ENCODE data around the gene RCBTB2.

Gene RCBTB2

GRCh38 chr13:48515732-48516131 is 17.1 kb downstream of the RCBTB2 start:
- TF ChIP-seq CSDC2 (CRISPR knock-in tag; IDR thresholded peaks at IDR 0.05) (no peak), BACH2 (CRISPR knock-in tag; IDR thresholded peaks at IDR 0.05; ENCODE audit: borderline replicate concordance) (no peak), ZNF70 (CRISPR knock-in tag; IDR thresholded peaks at IDR 0.05) (no peak), OSR1 (CRISPR knock-in tag; IDR thresholded peaks at IDR 0.05) (no peak), ZC3H10 (CRISPR knock-in tag; IDR thresholded peaks at IDR 0.05) (no peak), ESRRG (CRISPR knock-in tag; IDR thresholded peaks at IDR 0.05) (no peak), ZFP3 (CRISPR knock-in tag; IDR thresholded peaks at IDR 0.05) (no peak), CREB5 (CRISPR knock-in tag; IDR thresholded peaks at IDR 0.05; ENCODE audit: low read depth) (no peak)
- TF ChIP-seq, protein P1, sequence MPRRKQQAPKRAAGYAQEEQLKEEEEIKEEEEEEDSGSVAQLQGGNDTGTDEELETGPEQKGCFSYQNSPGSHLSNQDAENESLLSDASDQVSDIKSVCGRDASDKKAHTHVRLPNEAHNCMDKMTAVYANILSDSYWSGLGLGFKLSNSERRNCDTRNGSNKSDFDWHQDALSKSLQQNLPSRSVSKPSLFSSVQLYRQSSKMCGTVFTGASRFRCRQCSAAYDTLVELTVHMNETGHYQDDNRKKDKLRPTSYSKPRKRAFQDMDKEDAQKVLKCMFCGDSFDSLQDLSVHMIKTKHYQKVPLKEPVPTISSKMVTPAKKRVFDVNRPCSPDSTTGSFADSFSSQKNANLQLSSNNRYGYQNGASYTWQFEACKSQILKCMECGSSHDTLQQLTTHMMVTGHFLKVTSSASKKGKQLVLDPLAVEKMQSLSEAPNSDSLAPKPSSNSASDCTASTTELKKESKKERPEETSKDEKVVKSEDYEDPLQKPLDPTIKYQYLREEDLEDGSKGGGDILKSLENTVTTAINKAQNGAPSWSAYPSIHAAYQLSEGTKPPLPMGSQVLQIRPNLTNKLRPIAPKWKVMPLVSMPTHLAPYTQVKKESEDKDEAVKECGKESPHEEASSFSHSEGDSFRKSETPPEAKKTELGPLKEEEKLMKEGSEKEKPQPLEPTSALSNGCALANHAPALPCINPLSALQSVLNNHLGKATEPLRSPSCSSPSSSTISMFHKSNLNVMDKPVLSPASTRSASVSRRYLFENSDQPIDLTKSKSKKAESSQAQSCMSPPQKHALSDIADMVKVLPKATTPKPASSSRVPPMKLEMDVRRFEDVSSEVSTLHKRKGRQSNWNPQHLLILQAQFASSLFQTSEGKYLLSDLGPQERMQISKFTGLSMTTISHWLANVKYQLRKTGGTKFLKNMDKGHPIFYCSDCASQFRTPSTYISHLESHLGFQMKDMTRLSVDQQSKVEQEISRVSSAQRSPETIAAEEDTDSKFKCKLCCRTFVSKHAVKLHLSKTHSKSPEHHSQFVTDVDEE (CRISPR knock-in tag; IDR thresholded peaks at IDR 0.05): no peak
- ATAC-seq: no peak

GRCh38 chr13:48514793-48515192 is 18.1 kb downstream of the RCBTB2 start:
- TF ChIP-seq RARB (CRISPR knock-in tag; IDR thresholded peaks at IDR 0.05): no peak
- TF ChIP-seq, protein P1 (CRISPR knock-in tag; IDR thresholded peaks at IDR 0.05): no peak
- no peak for TF ChIP-seq OSR1 (CRISPR knock-in tag; IDR thresholded peaks at IDR 0.05)
- TF ChIP-seq ZFP30 (CRISPR knock-in tag; IDR thresholded peaks at IDR 0.05): no peak
- TF ChIP-seq GLIS3 (CRISPR knock-in tag; IDR thresholded peaks at IDR 0.05): no peak
- TF ChIP-seq BACH2 (CRISPR knock-in tag; IDR thresholded peaks at IDR 0.05; ENCODE audit: borderline replicate concordance): no peak
- no peak for TF ChIP-seq ESRRG (CRISPR knock-in tag; IDR thresholded peaks at IDR 0.05)
- no peak for TF ChIP-seq PPARA (CRISPR knock-in tag; IDR thresholded peaks at IDR 0.05; ENCODE audit: borderline replicate concordance)
- TF ChIP-seq ZC3H10 (CRISPR knock-in tag; IDR thresholded peaks at IDR 0.05): no peak
- no peak for TF ChIP-seq ARNTL (CRISPR knock-in tag; IDR thresholded peaks at IDR 0.05; ENCODE audit: borderline replicate concordance, low read depth)
- no peak for TF ChIP-seq ZFP3 (CRISPR knock-in tag; IDR thresholded peaks at IDR 0.05)
- no peak for TF ChIP-seq POU6F1 (CRISPR knock-in tag; IDR thresholded peaks at IDR 0.05; ENCODE audit: borderline replicate concordance, low read depth)
- TF ChIP-seq ZNF565 (CRISPR knock-in tag; conservative IDR thresholded peaks at IDR 0.05; ENCODE audit: low read depth): no peak
- no peak for TF ChIP-seq CREB5 (CRISPR knock-in tag; IDR thresholded peaks at IDR 0.05; ENCODE audit: low read depth)

DNA sequence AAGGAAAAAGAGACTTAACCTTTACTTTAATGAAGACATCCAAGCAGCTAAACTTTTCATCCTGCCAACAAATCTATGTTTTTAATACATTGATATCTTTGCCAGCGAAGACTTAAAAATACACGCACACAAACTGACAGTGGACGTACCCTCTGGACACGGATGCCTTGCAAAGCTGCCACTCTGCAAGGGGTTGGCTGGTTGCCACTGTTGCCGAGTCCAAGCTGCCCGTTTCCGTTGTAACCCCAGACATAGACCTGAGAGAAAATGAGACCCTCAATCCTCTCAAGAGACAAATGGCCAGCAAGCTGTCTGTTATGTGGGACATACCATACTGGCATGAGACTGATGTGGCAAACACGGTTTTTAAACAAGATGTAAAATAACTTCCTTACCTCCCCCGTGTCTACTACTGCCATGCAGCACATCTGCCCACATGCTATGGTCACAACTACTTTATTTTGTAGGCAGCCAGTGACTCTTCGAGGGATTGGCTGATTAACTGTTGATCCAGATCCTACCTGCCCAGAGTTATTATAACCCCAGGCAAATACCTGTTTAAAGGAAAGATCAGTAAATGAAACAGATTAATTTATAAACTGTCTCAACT is 21.2 kb downstream of the RCBTB2 start:
- ATAC-seq: no peak
- TF ChIP-seq BACH2 (CRISPR knock-in tag; IDR thresholded peaks at IDR 0.05; ENCODE audit: borderline replicate concordance) (no peak), GLIS3 (CRISPR knock-in tag; IDR thresholded peaks at IDR 0.05) (no peak), ZC3H10 (CRISPR knock-in tag; IDR thresholded peaks at IDR 0.05) (no peak), ARNTL (CRISPR knock-in tag; IDR thresholded peaks at IDR 0.05; ENCODE audit: borderline replicate concordance, low read depth) (no peak), ZNF70 (CRISPR knock-in tag; IDR thresholded peaks at IDR 0.05) (no peak), SNAI2 (CRISPR knock-in tag; IDR thresholded peaks at IDR 0.05) (no peak), CREB5 (CRISPR knock-in tag; IDR thresholded peaks at IDR 0.05; ENCODE audit: low read depth) (no peak), CSDC2 (CRISPR knock-in tag; IDR thresholded peaks at IDR 0.05) (no peak), ZFP3 (CRISPR knock-in tag; IDR thresholded peaks at IDR 0.05) (no peak), ZFP30 (CRISPR knock-in tag; IDR thresholded peaks at IDR 0.05) (no peak), OSR1 (CRISPR knock-in tag; IDR thresholded peaks at IDR 0.05) (no peak), TCF4 (CRISPR knock-in tag; IDR thresholded peaks at IDR 0.05; ENCODE audit: borderline replicate concordance) (no peak)
- TF ChIP-seq, protein P2, sequence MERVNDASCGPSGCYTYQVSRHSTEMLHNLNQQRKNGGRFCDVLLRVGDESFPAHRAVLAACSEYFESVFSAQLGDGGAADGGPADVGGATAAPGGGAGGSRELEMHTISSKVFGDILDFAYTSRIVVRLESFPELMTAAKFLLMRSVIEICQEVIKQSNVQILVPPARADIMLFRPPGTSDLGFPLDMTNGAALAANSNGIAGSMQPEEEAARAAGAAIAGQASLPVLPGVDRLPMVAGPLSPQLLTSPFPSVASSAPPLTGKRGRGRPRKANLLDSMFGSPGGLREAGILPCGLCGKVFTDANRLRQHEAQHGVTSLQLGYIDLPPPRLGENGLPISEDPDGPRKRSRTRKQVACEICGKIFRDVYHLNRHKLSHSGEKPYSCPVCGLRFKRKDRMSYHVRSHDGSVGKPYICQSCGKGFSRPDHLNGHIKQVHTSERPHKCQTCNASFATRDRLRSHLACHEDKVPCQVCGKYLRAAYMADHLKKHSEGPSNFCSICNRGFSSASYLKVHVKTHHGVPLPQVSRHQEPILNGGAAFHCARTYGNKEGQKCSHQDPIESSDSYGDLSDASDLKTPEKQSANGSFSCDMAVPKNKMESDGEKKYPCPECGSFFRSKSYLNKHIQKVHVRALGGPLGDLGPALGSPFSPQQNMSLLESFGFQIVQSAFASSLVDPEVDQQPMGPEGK (CRISPR knock-in tag; IDR thresholded peaks at IDR 0.05; ENCODE audit: borderline replicate concordance): no peak

More at GRCh38 chr13:48514793-48515192, 18.1 kb downstream of the RCBTB2 start:
- no peak for ATAC-seq

Data from SK-N-SH treated with all-trans-retinoic acid at 6 μM for 48 hours (cell line).